K562 (cell line): ENCODE measurements around the gene RSRC1. TPM values are rescaled to one million over a fixed set of nuclear protein-coding genes. Genes with fewer than 3 reads are reported as not detected.

Experiments
- ARID1B ChIP-seq: fragments of 450-650 bp; IDR thresholded peaks from 2 replicates; pipeline ENCODE4 v1.6.1; 2016; ENCODE audit warnings: antibody characterized with exemption, mild to moderate bottlenecking, inconsistent platforms
- ARID3B ChIP-seq: fragments of 250-450 bp; sonication (Bioruptor Pico); IDR thresholded peaks from 2 replicates; pipeline ENCODE4 v1.4.0; 2020; ENCODE audit warnings: borderline replicate concordance
- CBFB ChIP-seq: sonication (generic); formaldehyde crosslinking; IDR thresholded peaks from 2 replicates; pipeline ENCODE4 v1.4.0; 2020; ENCODE audit warnings: mild to moderate bottlenecking, missing genetic modification reagents
- CC2D1A ChIP-seq: fragments of 450-650 bp; IDR thresholded peaks from 2 replicates; pipeline ENCODE4 v1.6.1; 2017; ENCODE audit warnings: mild to moderate bottlenecking
- FOXJ3 ChIP-seq: sonication (generic); formaldehyde crosslinking; IDR thresholded peaks from 2 replicates; pipeline ENCODE4 v1.4.0; 2020; ENCODE audit warnings: mild to moderate bottlenecking, missing genetic modification reagents
- MED1 ChIP-seq: sonication (generic); formaldehyde crosslinking; IDR thresholded peaks from 2 replicates; pipeline ENCODE4 v1.8.1; 2023; ENCODE audit warnings: missing genetic modification reagents, borderline replicate concordance
- RERE ChIP-seq: sonication (generic); formaldehyde crosslinking; IDR thresholded peaks from 2 replicates; pipeline ENCODE4 v1.8.0; 2023; ENCODE audit warnings: missing genetic modification reagents, mild to moderate bottlenecking, borderline replicate concordance
- TEAD4 ChIP-seq, 2 experiments: sonication (generic) in 1 of 2; formaldehyde crosslinking in 1 of 2; IDR thresholded peaks; 2 replicates each; pipeline versions ENCODE4 v1.6.1 to v1.8.0; 2012 to 2022; ENCODE audit warnings: borderline replicate concordance in 1 of 2, inconsistent platforms in 1 of 2, low read length in 1 of 2, mild to moderate bottlenecking in 1 of 2, missing genetic modification reagents in 1 of 2
- XRCC3 ChIP-seq: fragments of 450-650 bp; IDR thresholded peaks from 2 replicates; pipeline ENCODE4 v1.6.1; 2017; ENCODE audit warnings: mild to moderate bottlenecking, moderate library complexity
- ZNF277 ChIP-seq: fragments of 250-450 bp; sonication (Bioruptor Pico); IDR thresholded peaks from 2 replicates; pipeline ENCODE4 v1.8.0; 2022; ENCODE audit warnings: inconsistent platforms, mild to moderate bottlenecking, moderate library complexity, borderline replicate concordance
- ZNF518B ChIP-seq: fragments of 250-450 bp; sonication (Bioruptor Pico); IDR thresholded peaks from 2 replicates; pipeline ENCODE4 v1.5.0; 2021; ENCODE audit warnings: mild to moderate bottlenecking, moderate library complexity
- polyA plus RNA-seq, 8 experiments: library from polyadenylated mRNA; depleted of rRNA in 4 of 8; stranded (reverse) in 5 of 8; unstranded in 3 of 8; fragments of >200 nt; fragmentation: Nextera tagmentation in 2 of 8; fragmentation: Illumina TruSeq in 1 of 8; extraction: Ambion mirVana in 2 of 8; extraction: Trizol in 1 of 8; gene quantifications; 2 replicates each; pipeline versions ENCODE4 v1.2.1 to v1.2.3, GENCODE V29; 2011 to 2014; ENCODE audit warnings: inconsistent platforms in 1 of 8, missing spikeins in 1 of 8
- total RNA-seq, 7 experiments: library from RNA; depleted of rRNA in 6 of 7; stranded (reverse); fragments of >200 nt in 6 of 7; fragmentation: Illumina TruSeq in 2 of 7; extraction: Trizol in 2 of 7; gene quantifications; 2 replicates each; pipeline versions ENCODE4 v1.2.1 to v1.2.3, GENCODE V29; 2011 to 2021; ENCODE audit warnings: low replicate concordance in 1 of 7
- TF ChIP-seq, protein P1 (sequence below): fragments of 450-650 bp; IDR thresholded peaks from 2 replicates; pipeline ENCODE4 v1.6.1; 2018; ENCODE audit warnings: mild to moderate bottlenecking, low read depth; ENCODE audit not compliant: partially characterized antibody

Gene RSRC1
- total and polyA plus RNA-seq, 9 of the 15 experiments (the other 6 are each of a cell fraction or from before 2014, with no cell fraction given), result 19.3 to 128 (median 75.5) TPM

GRCh38 chr3:158109804-158110657, at the start of gene RSRC1 (continued):
- no peak for TF ChIP-seq TEAD4 (IDR thresholded peaks at IDR 0.05; ENCODE audit: low read length)
- no peak for TF ChIP-seq TEAD4 (CRISPR knock-in tag; IDR thresholded peaks at IDR 0.05; ENCODE audit: borderline replicate concordance)
- TF ChIP-seq XRCC3, result no peak
- peak; percentile 76 for TF ChIP-seq ARID1B
- TF ChIP-seq CBFB (CRISPR knock-in tag), result peak; percentile 23; the same call in 1 of the 2 replicates
- TF ChIP-seq RERE (CRISPR knock-in tag), result no peak
- no peak for TF ChIP-seq MED1 (CRISPR knock-in tag)
- no peak for TF ChIP-seq ARID3B (CRISPR knock-in tag)
- TF ChIP-seq FOXJ3 (CRISPR knock-in tag), result no peak
- TF ChIP-seq ZNF518B (CRISPR knock-in tag), result no peak
- TF ChIP-seq, protein P1, sequence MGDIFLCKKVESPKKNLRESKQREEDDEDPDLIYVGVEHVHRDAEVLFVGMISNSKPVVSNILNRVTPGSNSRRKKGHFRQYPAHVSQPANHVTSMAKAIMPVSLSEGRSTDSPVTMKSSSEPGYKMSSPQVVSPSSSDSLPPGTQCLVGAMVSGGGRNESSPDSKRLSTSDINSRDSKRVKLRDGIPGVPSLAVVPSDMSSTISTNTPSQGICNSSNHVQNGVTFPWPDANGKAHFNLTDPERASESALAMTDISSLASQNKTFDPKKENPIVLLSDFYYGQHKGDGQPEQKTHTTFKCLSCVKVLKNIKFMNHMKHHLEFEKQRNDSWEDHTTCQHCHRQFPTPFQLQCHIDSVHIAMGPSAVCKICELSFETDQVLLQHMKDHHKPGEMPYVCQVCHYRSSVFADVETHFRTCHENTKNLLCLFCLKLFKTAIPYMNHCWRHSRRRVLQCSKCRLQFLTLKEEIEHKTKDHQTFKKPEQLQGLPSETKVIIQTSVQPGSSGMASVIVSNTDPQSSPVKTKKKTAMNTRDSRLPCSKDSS, result no peak
- peak; percentile 65; the same call in 1 of the 2 replicates for TF ChIP-seq CC2D1A
- TF ChIP-seq ZNF277 (CRISPR knock-in tag), result no peak
